Cardiac fibroblast (primary cell): Measurements from ENCODE around the gene RAX2.

Experiments
- DNase-seq, 2 donors: peaks; one replicate each; pipeline versions ENCODE4 v3.0.0 to v3.0.0-alpha.2; 2010; ENCODE audit warnings: low read depth in 2 of 2
- H3K4me3 ChIP-seq, 2 donors: replicated peaks in 1 of 2; 1 replicate in 1 of 2; 2 replicates in 1 of 2; pipeline ENCODE4 v1.5.1; 2011; ENCODE audit warnings: low read depth in 2 of 2, low read length in 2 of 2, mild to moderate bottlenecking in 2 of 2, moderate library complexity in 1 of 2
- TF ChIP-seq, protein P1 (sequence below): IDR thresholded peaks from one replicate; pipeline ENCODE4 v1.5.1; 2011; ENCODE audit warnings: low read depth, mild to moderate bottlenecking, low read length, inconsistent platforms

Gene RAX2

DNA sequence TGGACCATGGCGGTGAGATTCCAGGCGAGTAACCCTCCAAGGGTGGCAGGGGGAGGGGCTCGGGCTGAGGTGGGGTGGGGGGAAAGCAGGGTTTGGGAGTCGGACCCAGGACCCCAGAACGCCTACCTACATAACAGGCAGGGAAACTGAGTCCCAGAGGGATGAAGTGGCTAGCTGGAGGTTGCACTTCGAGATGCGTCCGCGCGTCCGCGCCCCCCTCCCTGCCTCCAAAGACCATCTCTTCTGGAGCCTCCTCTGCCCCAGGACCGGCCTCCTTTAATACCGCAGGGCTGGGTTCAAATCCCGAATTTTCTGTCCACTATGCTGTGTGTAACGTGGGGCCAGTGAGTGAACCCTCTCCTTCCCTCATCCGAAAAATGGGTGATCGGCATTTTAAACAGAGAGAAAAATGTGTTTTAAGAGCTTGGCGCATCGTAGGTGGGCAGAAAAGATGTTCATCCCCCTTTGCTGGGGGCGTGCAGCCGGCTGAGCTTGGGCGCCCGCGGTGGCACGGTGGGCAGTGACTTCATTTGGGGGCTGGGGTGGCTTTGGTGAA, 50.1 kb downstream of the RAX2 start:
- H3K4me3 ChIP-seq, result peak overlapping the region in 1 of 2 donors; percentile 11
- TF ChIP-seq, protein P1, sequence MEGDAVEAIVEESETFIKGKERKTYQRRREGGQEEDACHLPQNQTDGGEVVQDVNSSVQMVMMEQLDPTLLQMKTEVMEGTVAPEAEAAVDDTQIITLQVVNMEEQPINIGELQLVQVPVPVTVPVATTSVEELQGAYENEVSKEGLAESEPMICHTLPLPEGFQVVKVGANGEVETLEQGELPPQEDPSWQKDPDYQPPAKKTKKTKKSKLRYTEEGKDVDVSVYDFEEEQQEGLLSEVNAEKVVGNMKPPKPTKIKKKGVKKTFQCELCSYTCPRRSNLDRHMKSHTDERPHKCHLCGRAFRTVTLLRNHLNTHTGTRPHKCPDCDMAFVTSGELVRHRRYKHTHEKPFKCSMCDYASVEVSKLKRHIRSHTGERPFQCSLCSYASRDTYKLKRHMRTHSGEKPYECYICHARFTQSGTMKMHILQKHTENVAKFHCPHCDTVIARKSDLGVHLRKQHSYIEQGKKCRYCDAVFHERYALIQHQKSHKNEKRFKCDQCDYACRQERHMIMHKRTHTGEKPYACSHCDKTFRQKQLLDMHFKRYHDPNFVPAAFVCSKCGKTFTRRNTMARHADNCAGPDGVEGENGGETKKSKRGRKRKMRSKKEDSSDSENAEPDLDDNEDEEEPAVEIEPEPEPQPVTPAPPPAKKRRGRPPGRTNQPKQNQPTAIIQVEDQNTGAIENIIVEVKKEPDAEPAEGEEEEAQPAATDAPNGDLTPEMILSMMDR, result no peak
- no peak for DNase-seq

DNA sequence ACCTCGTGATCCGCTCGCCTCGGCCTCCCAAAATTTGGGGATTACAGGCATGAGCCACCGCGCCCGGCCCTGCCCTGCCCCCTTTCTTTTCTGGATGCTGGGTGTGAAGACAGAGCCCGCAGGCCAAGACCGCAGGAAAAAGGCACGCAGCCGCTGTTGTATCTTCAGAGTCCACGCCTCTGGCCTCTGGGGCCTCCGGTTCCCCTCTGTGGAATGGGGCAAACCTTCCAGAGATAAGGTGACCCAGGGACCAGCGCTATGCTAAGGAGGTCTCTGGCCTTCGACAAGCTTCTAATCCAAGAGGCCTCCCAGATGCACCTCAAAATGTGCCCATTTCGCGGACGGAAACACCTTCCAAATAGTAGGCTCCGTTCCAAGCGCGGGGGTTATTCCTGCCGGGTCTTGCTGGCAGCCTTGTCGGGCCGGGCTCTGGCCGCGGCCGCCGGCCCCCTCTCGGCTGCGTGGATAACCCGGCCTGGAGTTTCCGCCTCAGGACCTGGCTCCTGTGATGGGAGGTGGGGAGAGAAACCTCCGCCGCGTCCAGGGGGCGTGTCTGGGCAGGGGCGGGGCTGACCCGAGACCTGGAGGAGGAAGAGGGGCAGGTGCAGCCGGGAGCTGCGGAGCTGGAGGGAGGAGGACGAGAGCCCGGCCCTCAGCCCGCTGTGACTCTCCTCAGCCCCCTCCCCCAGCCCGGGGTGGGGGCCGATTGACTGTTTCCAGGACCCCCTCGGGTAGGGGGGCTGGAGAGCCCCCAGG, 50.7 kb downstream of the RAX2 start:
- TF ChIP-seq, protein P1, result no peak
- peak; percentile 83 to 90 for DNase-seq
- peak overlapping the region in 1 of 2 donors; percentile 11 for H3K4me3 ChIP-seq

DNA sequence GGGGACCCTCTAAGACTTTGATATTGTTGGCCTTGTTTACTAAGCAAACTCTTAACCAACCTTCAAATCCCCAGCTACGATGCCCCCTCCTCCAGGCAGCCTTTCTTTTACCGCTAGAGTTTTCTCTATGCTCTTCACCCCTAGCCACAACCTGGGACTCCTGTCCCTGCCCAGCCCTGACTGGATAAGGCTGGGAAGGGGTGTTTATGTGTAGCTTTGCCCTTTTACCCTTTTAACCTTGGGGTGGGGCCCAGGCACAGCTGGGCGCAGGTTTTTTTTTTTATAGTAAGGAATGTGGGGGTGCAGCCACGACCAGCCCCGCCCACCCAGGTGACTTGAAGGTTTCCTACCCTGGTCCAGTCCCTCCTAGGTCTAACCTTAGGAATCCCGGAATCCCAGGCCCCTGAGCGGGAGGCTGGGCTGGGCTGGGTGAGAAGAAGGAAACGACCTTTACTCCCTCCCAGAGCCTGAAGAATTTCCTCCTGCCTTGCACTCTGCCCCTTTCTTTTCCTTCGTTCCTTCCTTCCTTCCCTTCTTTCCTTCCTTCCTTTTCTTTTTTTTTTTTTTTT, 51.6 kb downstream of the RAX2 start:
- no peak for DNase-seq
- TF ChIP-seq, protein P1, result no peak
- H3K4me3 ChIP-seq, result no peak overlapping the region

DNA sequence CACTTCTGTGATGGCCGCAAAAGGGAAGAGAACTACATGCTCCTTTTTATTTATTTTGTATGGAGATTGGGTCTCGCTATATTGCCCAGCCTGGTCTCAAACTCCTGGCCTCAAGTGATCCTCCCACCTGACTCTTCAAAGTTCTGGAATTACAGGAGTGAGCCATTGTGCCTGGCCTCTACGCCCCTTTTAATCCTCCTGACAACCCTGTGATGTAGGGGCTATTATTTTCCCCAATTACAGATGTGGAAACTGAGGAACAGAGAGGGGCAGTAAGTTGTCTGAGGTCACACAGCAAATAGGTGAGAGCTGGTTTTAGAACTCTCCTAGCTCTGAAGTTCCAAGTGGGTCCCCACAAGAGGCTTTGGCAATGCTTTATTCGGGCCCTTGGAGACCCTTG, 52.2 kb downstream of the RAX2 start:
- H3K4me3 ChIP-seq, result no peak overlapping the region
- no peak for DNase-seq
- TF ChIP-seq, protein P1, result no peak
